ENCODE measurements around the gene ISL2. TPM values are rescaled to one million over a fixed set of nuclear protein-coding genes. Genes with fewer than 3 reads are reported as not detected.

Gene ISL2
- total RNA-seq, 1 donor from 2014 or later, result not detected

- H3K4me3 Mint-ChIP-seq, result no peak overlapping the region
- no peak for DNase-seq (ENCODE audit: low read depth, low spot score)
- no peaks in the 10 kb centered on the region for H3K36me3 Mint-ChIP-seq (ENCODE audit: low read depth)
- no peaks in the 10 kb centered on the region for H3K4me1 Mint-ChIP-seq
- no peaks in the 10 kb centered on the region for H3K9me3 Mint-ChIP-seq
- no peak for TF ChIP-seq CTCF (conservative IDR thresholded peaks at IDR 0.05)
- no peak overlapping the region for H3K27ac Mint-ChIP-seq (ENCODE audit: unreplicated experiment)
- no peaks in the 10 kb centered on the region for H3K27me3 Mint-ChIP-seq (ENCODE audit: low read depth)
Measured at GRCh38 chr15:76391309-76391708, 54.7 kb downstream of the ISL2 start.

- no peak for TF ChIP-seq CTCF (conservative IDR thresholded peaks at IDR 0.05)
- Mint-ChIP-seq H3K36me3 (ENCODE audit: low read depth) (no peaks in the 10 kb centered on the region), H3K4me1 (no peaks in the 10 kb centered on the region), H3K4me3 (no peak overlapping the region), H3K9me3 (no peaks in the 10 kb centered on the region), H3K27ac (ENCODE audit: unreplicated experiment) (no peak overlapping the region), H3K27me3 (ENCODE audit: low read depth) (no peaks in the 10 kb centered on the region)
- DNase-seq (ENCODE audit: low read depth, low spot score), result no peak
Measured at GRCh38 chr15:76391847-76392246, 55.3 kb downstream of the ISL2 start.

Other genes starting within 250 kb of the ISL2 start
- gene ETFA, start 25.3 kb upstream of the ISL2 start, total RNA-seq, result 109 and 119 TPM in 2 replicates

Measured in neural crest cell (in vitro differentiated cells).